ENCODE measurements around the gene CYB5RL.
"Not testable (repeated sequence)": the region's sequence is repeated elsewhere in the genome, so short reads cannot be mapped to it uniquely, and the experiment has no call there.

The CYB5RL gene

GRCh38 chr1:54199765-54200518, at the start of gene CYB5RL, which contains the start of gene MRPL37:
Gene CYB5RL, minus strand, starts transcription at chr1:54200030. Its CDS starts 4,414 bp downstream, at chr1:54195616.
Gene MRPL37, plus strand, starts transcription at chr1:54200167. Its CDS starts 77 bp downstream, at chr1:54200244.
- peak; percentile 81 for DNase-seq

DNA sequence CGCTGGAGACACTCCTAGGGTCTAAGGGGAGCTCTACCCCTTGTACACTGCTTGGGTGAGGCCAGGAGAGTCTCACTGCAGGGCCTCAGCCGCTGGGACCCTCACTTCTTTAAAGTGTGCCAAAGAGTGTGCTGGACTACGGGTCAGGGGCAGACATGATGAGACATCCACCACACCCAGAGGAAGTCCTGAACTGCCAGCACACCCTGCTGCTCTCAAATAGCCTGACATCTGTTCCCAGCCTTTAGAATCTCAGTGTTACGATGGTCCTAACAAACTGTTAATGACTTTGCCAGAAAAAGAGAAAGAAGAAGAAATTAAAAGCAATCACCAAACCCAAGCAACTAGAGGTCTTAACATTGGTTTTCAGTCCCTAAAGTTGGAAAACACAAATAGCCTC, 49.1 kb upstream of the CYB5RL start:
- DNase-seq, result no peak

GRCh38 chr1:54247863-54248515, 48.2 kb upstream of the CYB5RL start:
- DNase-seq, result no peak

DNA sequence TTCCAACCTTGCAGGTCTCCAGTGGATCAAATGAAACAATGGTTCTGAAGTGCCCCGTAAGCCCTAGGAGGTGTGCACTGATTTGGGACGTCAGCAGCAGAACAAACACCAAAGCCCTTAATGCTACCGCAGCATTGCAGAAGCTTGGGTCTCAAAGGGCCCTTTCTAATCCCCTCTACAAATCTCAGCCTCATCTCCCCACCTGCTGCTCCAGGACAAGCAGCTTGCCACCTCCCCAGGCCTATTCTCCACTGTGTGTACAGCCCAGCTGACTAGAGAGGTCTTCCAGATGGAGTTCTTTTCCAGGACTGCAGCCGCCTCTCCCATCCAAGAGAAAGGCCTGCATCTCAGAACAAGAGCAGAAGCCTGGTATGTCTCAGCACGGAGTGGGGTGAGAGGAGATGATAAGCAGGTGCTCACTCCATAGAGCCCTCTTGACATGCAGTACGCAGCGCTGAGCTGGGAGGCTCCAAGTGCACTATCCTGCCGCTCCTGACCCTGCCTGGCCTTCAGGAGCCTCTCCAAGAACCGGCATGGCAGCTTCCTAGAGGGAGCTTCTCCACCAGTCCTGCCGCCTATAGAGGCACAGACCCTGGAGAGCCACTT, 46.4 kb upstream of the CYB5RL start:
- DNase-seq, result no peak

- no peak for DNase-seq
Measured at GRCh38 chr1:54245501-54245900, 45.7 kb upstream of the CYB5RL start.

GRCh38 chr1:54244655-54245054, 44.8 kb upstream of the CYB5RL start:
- no peak for DNase-seq

DNA sequence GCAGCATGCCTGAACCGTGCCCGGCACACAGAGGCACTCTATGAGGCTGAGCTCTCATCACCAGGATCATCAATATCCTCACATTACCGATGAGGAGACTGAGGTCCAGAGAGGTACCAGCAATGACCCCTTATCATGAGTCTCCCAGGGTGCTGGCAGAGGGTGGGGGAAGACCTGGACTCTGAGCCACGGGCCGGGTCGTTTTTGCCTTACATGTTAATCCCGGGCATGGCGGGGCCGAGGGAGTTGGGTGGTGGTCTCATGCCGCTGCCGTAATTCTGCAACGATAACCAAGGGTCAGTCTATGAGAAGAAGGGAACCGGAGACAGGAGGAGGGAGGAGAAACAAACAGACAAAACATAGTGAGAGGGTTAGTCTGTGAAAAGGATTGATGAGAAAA, 43.2 kb upstream of the CYB5RL start:
- no peak for DNase-seq

- DNase-seq, result no peak
Measured at GRCh38 chr1:54241364-54241763, 41.5 kb upstream of the CYB5RL start.

- DNase-seq, result no peak
Measured at GRCh38 chr1:54240741-54241335, 41.0 kb upstream of the CYB5RL start.

DNA sequence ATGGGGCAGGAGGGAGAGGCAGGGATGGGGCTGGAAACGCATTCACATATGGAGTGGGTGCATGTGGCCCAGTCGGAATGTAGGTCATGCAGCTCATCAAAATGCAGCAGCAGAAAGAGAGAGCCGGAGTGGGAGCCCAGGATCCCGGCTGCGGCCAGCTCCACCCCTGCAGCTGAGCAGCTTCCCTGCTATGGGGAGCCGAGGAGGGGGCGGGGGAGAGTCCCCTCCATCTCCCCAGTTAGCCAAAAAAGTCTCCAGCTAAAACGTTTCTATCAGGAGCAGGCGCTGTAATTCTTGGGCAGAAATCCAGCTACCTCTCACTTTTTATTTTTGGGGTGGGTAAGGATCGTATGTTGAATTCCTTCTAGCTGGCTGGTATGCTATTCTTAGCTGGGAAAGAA, 39.8 kb upstream of the CYB5RL start:
- DNase-seq, result no peak

GRCh38 chr1:54239035-54239383, 39.2 kb upstream of the CYB5RL start:
- no peak for DNase-seq

DNA sequence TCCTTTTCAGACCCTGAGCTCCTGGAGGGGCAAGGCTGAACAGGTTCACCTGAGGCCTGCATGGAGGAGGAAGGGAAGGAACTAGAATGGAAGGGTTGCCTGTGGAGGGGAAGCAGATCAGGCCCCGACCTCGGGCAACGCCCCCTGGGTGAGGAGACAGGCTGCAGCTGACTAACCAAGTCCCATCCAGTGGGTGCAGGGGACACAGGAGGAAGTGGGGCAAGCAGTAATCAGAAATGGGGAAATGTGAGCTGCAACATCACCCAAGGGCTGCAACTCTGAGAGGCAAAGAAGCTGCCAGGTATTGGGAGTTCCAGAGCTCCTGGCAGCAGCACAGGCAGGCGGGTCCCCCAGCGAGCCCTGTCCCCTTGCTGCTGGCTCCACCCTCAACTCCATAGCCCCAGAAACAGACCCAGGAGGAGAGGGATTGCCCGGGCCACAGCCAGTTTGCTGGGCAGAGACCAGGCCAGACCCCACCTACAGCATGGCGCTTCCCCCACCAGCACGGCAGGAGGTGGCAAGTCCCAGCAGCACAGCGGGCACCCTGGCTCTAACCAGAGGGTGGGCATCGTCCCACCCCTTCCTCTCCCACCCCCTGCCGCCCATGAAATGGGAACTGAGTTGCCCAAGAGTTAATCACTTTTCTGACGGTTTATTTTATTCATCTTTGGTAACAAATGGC, 38.7 kb upstream of the CYB5RL start:
- DNase-seq, result no peak

DNA sequence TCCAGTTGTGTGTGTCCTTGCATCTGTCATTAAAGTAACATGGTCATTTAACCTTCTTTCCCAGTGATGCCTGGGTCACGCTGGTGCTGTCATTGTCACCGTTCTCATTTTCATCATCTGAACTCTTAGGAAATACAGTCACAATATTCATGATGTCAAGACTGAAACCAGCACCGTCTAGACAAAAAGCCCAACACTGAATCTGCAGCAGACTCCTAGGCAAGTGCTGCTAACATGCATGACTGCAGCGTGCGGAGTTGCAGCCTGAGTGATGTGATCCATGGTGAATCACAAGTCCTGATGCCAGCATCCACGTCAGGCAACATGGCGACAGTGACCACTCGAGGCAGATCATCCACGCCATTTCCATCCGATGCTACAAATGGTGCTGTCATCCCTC, 37.8 kb upstream of the CYB5RL start:
- DNase-seq, result no peak

DNA sequence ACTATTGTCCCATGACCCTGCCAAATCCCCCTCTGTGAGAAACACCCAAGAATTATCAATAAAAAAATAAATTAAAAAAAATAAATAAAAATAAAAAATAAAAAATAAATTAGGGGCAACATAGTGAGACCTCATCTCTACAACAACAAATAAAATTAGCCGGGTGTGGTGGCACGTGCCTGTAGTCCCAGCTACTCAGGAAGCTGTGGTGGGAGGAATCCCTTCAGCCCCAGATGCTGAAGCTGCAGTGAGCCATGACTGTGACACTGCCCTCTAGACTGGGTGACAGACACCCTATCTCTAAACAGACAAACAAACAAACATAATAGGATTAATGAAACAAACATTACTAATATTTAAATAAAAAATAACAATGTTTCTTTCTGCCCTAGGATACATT, 34.5 kb upstream of the CYB5RL start:
- DNase-seq, result no peak

GRCh38 chr1:54233196-54233595, 33.4 kb upstream of the CYB5RL start:
- DNase-seq, result not testable (repeated sequence)

- DNase-seq, result no peak
Measured at GRCh38 chr1:54230507-54231339, 30.9 kb upstream of the CYB5RL start.

- no peak for DNase-seq
Measured at GRCh38 chr1:54229281-54229891, 29.6 kb upstream of the CYB5RL start.

- no peak for DNase-seq
Measured at GRCh38 chr1:54228638-54229079, 28.8 kb upstream of the CYB5RL start.

DNA sequence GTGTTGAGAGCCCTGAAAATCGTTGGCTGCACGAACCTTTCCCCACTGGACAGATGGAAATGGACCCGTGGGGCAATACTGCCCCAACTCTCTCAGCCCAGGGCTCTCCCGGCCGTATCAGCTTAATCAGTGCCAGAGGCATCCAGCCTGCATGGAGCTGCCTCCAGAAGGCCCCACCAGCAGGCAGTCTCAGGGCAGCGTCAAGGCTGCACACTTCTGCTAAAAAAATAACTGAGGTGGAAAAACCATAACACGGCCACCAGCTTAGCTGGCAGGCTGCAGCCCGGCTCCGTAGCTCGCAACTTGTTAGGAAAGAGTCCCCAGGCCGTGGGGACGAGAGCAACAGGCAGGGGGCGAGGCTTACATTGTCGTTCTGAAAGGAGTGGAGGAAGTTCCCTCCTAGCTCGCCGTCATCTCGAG, 28.1 kb upstream of the CYB5RL start:
- no peak for DNase-seq

DNA sequence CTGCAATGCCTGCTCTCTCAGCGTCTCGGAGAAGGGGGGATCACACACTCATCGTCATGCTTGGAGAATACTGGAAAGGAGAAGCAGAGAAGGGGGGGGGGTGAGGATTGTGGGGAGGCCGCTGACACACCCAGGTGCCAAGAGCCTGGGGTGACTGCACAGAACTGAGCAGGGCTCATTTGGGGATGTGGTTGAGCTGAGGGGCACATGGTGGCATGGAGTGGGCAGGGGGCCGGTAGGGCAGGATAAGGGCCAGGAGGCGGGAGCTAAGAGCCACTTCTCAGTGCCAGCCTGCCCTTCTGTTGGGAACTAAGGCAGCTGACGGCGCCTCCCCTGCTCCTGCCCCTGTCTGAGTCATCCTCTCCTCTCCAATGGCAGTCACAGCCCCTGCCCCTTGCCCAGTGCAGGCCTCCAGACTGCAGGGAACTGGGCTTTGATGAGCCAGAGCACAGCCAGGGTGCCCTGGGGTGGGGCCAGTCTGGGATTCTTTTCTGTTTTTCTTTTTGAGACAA, 27.3 kb upstream of the CYB5RL start:
- no peak for DNase-seq

GRCh38 chr1:54225986-54226559, 26.2 kb upstream of the CYB5RL start:
- no peak for DNase-seq

All from NK-92 treated with Interleukin-12 subunit alpha and Interleukin-12 subunit beta, amount 100 ng/mL, for 24 hours (cell line).